GM19193 (cell line): ENCODE measurements around the gene YBX1.

ENCODE experiments used
- POLR2A ChIP-seq: IDR thresholded peaks from 4 replicates; pipeline ENCODE4 v1.6.1; 2011; ENCODE audit not compliant: insufficient read depth, insufficient read length; ENCODE audit errors: extremely low read depth

The YBX1 gene

GRCh38 chr1:42738678-42739226 is 56.5 kb downstream of the YBX1 start:
- TF ChIP-seq POLR2A: no peak

- TF ChIP-seq POLR2A: no peak
Measured at GRCh38 chr1:42739753-42740700, 57.8 kb downstream of the YBX1 start, which contains the start of gene CLDN19. TSS of gene CLDN19 (minus strand) at chr1:42740236. CDS start at chr1:42740063, 173 bp downstream.

GRCh38 chr1:42740851-42741580 is 58.8 kb downstream of the YBX1 start:
- TF ChIP-seq POLR2A: no peak

GRCh38 chr1:42741706-42742105 is 59.5 kb downstream of the YBX1 start:
- no peak for TF ChIP-seq POLR2A

GRCh38 chr1:42742141-42742540 is 59.9 kb downstream of the YBX1 start:
- no peak for TF ChIP-seq POLR2A

- no peak for TF ChIP-seq POLR2A
Measured at GRCh38 chr1:42742617-42743316, 60.5 kb downstream of the YBX1 start.

GRCh38 chr1:42743317-42744147 is 61.3 kb downstream of the YBX1 start:
- no peak for TF ChIP-seq POLR2A

GRCh38 chr1:42744148-42744413 is 61.9 kb downstream of the YBX1 start:
- TF ChIP-seq POLR2A: no peak

GRCh38 chr1:42745851-42746250 is 63.6 kb downstream of the YBX1 start:
- no peak for TF ChIP-seq POLR2A

- TF ChIP-seq POLR2A: no peak
Measured at GRCh38 chr1:42746436-42747105, 64.4 kb downstream of the YBX1 start.

GRCh38 chr1:42747125-42747524 is 64.9 kb downstream of the YBX1 start:
- no peak for TF ChIP-seq POLR2A

- no peak for TF ChIP-seq POLR2A
Measured at GRCh38 chr1:42748021-42748420, 65.8 kb downstream of the YBX1 start.
